NCI-H1436 (cell line): Measurements from ENCODE around the gene FEN1.

Source experiments
- DNase-seq: peaks from one replicate; lab custom pipeline; 2025; lab: John Stamatoyannopoulos, UW

FEN1 gene

GRCh38 chr11:61817471-61818202 lies 24.9 kb downstream of the FEN1 start:
- DNase-seq, result no peak

- no peak for DNase-seq
Observed at GRCh38 chr11:61820174-61820573, 27.5 kb downstream of the FEN1 start.

- no peak for DNase-seq
Observed at GRCh38 chr11:61826930-61827570, 34.3 kb downstream of the FEN1 start.

- DNase-seq, result peak; percentile 95
Observed at GRCh38 chr11:61827571-61828378, 35.1 kb downstream of the FEN1 start, which contains the start of gene FADS2. Gene FADS2 (plus strand): TSS chr11:61828300. CDS start chr11:61828391, 91 bp downstream.

GRCh38 chr11:61828379-61828628 lies 35.6 kb downstream of the FEN1 start:
- DNase-seq, result no peak

- DNase-seq, result peak; percentile 51
Observed at GRCh38 chr11:61828629-61829407, 36.1 kb downstream of the FEN1 start.

- DNase-seq, result no peak
Observed at GRCh38 chr11:61829806-61830205, 37.1 kb downstream of the FEN1 start.

- no peak for DNase-seq
Observed at GRCh38 chr11:61830237-61831105, 37.8 kb downstream of the FEN1 start.

- DNase-seq, result no peak
Observed at GRCh38 chr11:61832207-61832606, 39.5 kb downstream of the FEN1 start.

GRCh38 chr11:61832754-61833153 lies 40.0 kb downstream of the FEN1 start:
- peak; percentile 9 for DNase-seq

GRCh38 chr11:61833471-61833870 lies 40.8 kb downstream of the FEN1 start:
- DNase-seq, result peak; percentile 66

- DNase-seq, result no peak
Observed at GRCh38 chr11:61833926-61834277, 41.2 kb downstream of the FEN1 start.

GRCh38 chr11:61834278-61835048 lies 41.8 kb downstream of the FEN1 start:
- DNase-seq, result peak; percentile 88

- DNase-seq, result no peak
Observed at GRCh38 chr11:61836193-61836592, 43.5 kb downstream of the FEN1 start.

- DNase-seq, result no peak
Observed at GRCh38 chr11:61837411-61838005, 44.8 kb downstream of the FEN1 start.

GRCh38 chr11:61838501-61838900 lies 45.8 kb downstream of the FEN1 start:
- DNase-seq, result no peak

GRCh38 chr11:61838921-61839320 lies 46.2 kb downstream of the FEN1 start:
- no peak for DNase-seq

- no peak for DNase-seq
Observed at GRCh38 chr11:61839742-61840141, 47.0 kb downstream of the FEN1 start.

- no peak for DNase-seq
Observed at GRCh38 chr11:61840371-61840770, 47.7 kb downstream of the FEN1 start.
